GM23248 (cell line): ENCODE data around the gene PSMB11.

ENCODE experiments used
- EZH2 ChIP-seq: fragments of 200-600 bp; sonication (generic); IDR thresholded peaks from 2 replicates; pipeline ENCODE4 v1.6.1; 2018; ENCODE audit warnings: antibody characterized with exemption, mild to moderate bottlenecking; ENCODE audit not compliant: insufficient read depth, poor library complexity, severe bottlenecking
- EZH2phosphoT487 ChIP-seq: fragments of 200-600 bp; sonication (generic); IDR thresholded peaks from 2 replicates; pipeline ENCODE4 v1.6.1; 2018; ENCODE audit warnings: antibody characterized with exemption, moderate library complexity, mild to moderate bottlenecking, low read depth; ENCODE audit not compliant: insufficient read depth

DNA sequence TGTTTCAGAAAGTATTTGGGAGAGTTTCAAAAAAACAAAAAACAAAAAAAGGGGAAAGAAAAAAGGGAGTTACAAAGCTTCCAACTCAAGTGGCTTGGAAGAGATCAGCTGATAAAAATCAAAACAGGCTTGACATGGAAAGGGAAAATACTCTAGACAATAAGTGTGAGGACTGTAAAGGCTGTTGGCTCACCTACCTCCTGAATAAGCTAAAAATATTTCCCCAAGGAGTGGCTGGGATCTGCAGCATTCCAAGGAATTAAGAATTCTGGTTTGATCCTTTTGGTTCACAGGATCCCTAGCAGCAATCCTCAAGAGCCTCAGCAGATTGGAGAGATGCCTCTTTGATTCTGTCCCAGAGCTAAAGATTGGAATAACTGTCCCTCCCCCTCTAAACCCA is 48.5 kb upstream of the PSMB11 start:
- TF ChIP-seq EZH2 = no peak
- no peak for TF ChIP-seq EZH2phosphoT487
